Suprapubic skin (tissue), 4 donors: ENCODE data around the gene SEMA7A.

Experiments used
- CTCF ChIP-seq, 2 donors: fragments of 200-600 bp in 1 of 2; fragments of 450-650 bp in 1 of 2; sonication (generic) in 1 of 2; IDR thresholded peaks; one replicate each; pipeline ENCODE4 v1.5.1; 2016 to 2019; ENCODE audit warnings: antibody characterized with exemption in 2 of 2, mild to moderate bottlenecking in 1 of 2, moderate library complexity in 1 of 2
- POLR2A ChIP-seq, 2 donors: fragments of 450-650 bp; IDR thresholded peaks; one replicate each; pipeline ENCODE4 v1.6.1; 2017; ENCODE audit warnings: antibody characterized with exemption in 2 of 2, mild to moderate bottlenecking in 2 of 2, moderate library complexity in 2 of 2
- POLR2AphosphoS5 ChIP-seq, 3 donors: sonication (generic); formaldehyde crosslinking; IDR thresholded peaks; one replicate each; pipeline ENCODE4 v1.6.1; 2017; ENCODE audit warnings: antibody characterized with exemption in 3 of 3

GRCh38 chr15:74429781-74430400, 3.9 kb downstream of the SEMA7A start:
- no peak for TF ChIP-seq CTCF (IDR thresholded peaks at IDR 0.05)
- no peak for TF ChIP-seq POLR2AphosphoS5 (IDR thresholded peaks at IDR 0.05)
- no peak for TF ChIP-seq POLR2A (IDR thresholded peaks at IDR 0.05)
